ENCODE data around the gene SLC9A3. TPM values are rescaled to one million over a fixed set of nuclear protein-coding genes. Genes with fewer than 3 reads are reported as not detected.
A peak's percentile ranks its signal among the peaks of the same experiment; 100 is the strongest.

SLC9A3 gene
- total RNA-seq, 1 experiment from 2014 or later, result 2.0 TPM

DNA sequence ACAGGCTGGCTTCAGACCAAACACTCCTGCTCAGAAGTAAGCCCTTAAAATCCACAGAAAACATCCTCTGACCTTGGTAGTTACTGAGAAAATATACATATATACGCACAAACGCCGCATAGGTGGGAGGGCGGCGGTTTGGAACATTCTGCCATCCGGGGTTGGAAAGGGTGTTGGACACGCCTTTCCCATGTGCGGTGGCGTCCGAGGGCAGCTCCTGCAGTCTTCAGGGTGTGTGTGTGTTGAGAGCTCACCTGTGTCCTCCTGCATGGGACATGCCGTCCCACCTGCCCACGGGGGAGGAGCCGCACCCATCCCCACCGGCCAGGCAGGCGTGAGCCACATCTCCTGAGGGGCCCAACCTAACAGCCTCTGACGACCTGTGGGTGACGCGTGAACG is 28.2 kb downstream of the SLC9A3 start:
- Histone ChIP-seq H3K9ac (ENCODE audit: low read length) (no peak overlapping the region), H2AFZ (ENCODE audit: low read length) (no peak overlapping the region), H3K79me2 (ENCODE audit: low read length) (no peaks in the 10 kb centered on the region), H3K27ac (ENCODE audit: low read length) (no peak overlapping the region), H3K4me2 (ENCODE audit: low read depth, low read length, poor library complexity, severe bottlenecking) (no peak overlapping the region), H3K9me3 (ENCODE audit: low read length) (no peaks in the 10 kb centered on the region), H3K36me3 (ENCODE audit: insufficient read depth, low read length) (no peaks in the 10 kb centered on the region), H3K9me2 (replicated peaks; ENCODE audit: insufficient read depth, low read length) (no peaks in the 10 kb centered on the region), H3K27me3 (ENCODE audit: low read length) (no peaks in the 10 kb centered on the region), H4K20me1 (ENCODE audit: insufficient read depth, low read depth, low read length) (no peaks in the 10 kb centered on the region), H3K4me3 (ENCODE audit: low read length) (no peak overlapping the region), H3K4me1 (ENCODE audit: low read length) (peaks cover 24% of the 10 kb centered on the region)
- DNase-seq, result no peak

DNA sequence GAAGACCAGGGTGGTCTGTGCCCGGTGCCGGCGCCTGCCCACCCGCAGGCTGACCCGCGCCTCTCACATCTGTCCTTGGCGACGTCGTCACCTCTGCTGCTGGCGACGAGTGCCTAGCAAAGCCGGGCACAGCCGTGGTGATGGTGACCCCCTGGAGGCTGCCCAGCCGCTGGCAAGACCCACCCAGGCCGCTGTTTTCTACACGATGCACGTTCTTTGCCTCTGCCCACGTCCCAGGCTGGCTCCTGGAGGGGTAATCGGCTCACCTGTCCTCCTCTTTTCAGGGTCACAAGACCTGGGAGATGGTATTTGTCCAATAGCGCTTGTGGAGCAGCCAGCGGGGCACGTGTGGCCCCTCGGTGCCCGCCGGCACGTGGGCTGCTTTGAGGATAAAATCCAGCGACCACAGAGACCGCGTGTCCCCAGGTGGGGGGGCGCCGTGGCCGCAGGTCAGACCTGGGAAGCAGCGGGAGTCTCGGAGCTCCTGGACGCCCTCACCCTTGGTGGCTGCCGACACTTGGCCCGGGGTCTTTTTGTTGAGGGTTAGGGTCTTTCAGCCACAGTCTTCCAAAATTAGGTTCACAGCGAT is 29.5 kb downstream of the SLC9A3 start:
- no peak overlapping the region for H3K4me2 ChIP-seq (ENCODE audit: low read depth, low read length, poor library complexity, severe bottlenecking)
- H3K4me1 ChIP-seq (ENCODE audit: low read length), result peaks cover 24% of the 10 kb centered on the region
- H3K79me2 ChIP-seq (ENCODE audit: low read length), result no peaks in the 10 kb centered on the region
- no peaks in the 10 kb centered on the region for H3K27me3 ChIP-seq (ENCODE audit: low read length)
- no peaks in the 10 kb centered on the region for H4K20me1 ChIP-seq (ENCODE audit: insufficient read depth, low read depth, low read length)
- no peak overlapping the region for H3K27ac ChIP-seq (ENCODE audit: low read length)
- H3K4me3 ChIP-seq (ENCODE audit: low read length), result no peak overlapping the region
- no peak for DNase-seq
- no peaks in the 10 kb centered on the region for H3K9me2 ChIP-seq (replicated peaks; ENCODE audit: insufficient read depth, low read length)
- H2AFZ ChIP-seq (ENCODE audit: low read length), result no peak overlapping the region
- no peaks in the 10 kb centered on the region for H3K9me3 ChIP-seq (ENCODE audit: low read length)
- no peak overlapping the region; the same call in 1 of the 2 replicates for H3K9ac ChIP-seq (ENCODE audit: low read length)
- no peaks in the 10 kb centered on the region for H3K36me3 ChIP-seq (ENCODE audit: insufficient read depth, low read length)

GRCh38 chr5:493758-494157 is 30.5 kb downstream of the SLC9A3 start:
- Histone ChIP-seq H2AFZ (ENCODE audit: low read length) (peak overlapping the region; percentile 40; the same call in 1 of the 2 replicates), H3K27me3 (ENCODE audit: low read length) (no peaks in the 10 kb centered on the region), H3K9ac (ENCODE audit: low read length) (peak overlapping the region; percentile 59), H3K27ac (ENCODE audit: low read length) (peak overlapping the region; percentile 76), H3K9me3 (ENCODE audit: low read length) (no peaks in the 10 kb centered on the region), H3K4me3 (ENCODE audit: low read length) (peak overlapping the region; percentile 53; the same call in 1 of the 2 replicates), H3K9me2 (replicated peaks; ENCODE audit: insufficient read depth, low read length) (no peaks in the 10 kb centered on the region), H3K4me1 (ENCODE audit: low read length) (peaks cover 28% of the 10 kb centered on the region), H3K36me3 (ENCODE audit: insufficient read depth, low read length) (no peaks in the 10 kb centered on the region), H4K20me1 (ENCODE audit: insufficient read depth, low read depth, low read length) (no peaks in the 10 kb centered on the region), H3K79me2 (ENCODE audit: low read length) (no peaks in the 10 kb centered on the region), H3K4me2 (ENCODE audit: low read depth, low read length, poor library complexity, severe bottlenecking) (peak overlapping the region; percentile 69)
- peak; percentile 94 for DNase-seq

GRCh38 chr5:493119-493701 is 31.0 kb downstream of the SLC9A3 start:
- Histone ChIP-seq H3K9ac (ENCODE audit: low read length) (peak overlapping the region; percentile 59), H3K36me3 (ENCODE audit: insufficient read depth, low read length) (no peaks in the 10 kb centered on the region), H3K9me2 (replicated peaks; ENCODE audit: insufficient read depth, low read length) (no peaks in the 10 kb centered on the region), H2AFZ (ENCODE audit: low read length) (peak overlapping the region; percentile 39; the same call in 1 of the 2 replicates), H3K4me3 (ENCODE audit: low read length) (peak overlapping the region; percentile 53; the same call in 1 of the 2 replicates), H3K4me2 (ENCODE audit: low read depth, low read length, poor library complexity, severe bottlenecking) (peak overlapping the region; percentile 69), H3K27ac (ENCODE audit: low read length) (peak overlapping the region; percentile 76), H3K79me2 (ENCODE audit: low read length) (no peaks in the 10 kb centered on the region), H3K27me3 (ENCODE audit: low read length) (no peaks in the 10 kb centered on the region), H3K9me3 (ENCODE audit: low read length) (no peaks in the 10 kb centered on the region), H4K20me1 (ENCODE audit: insufficient read depth, low read depth, low read length) (no peaks in the 10 kb centered on the region), H3K4me1 (ENCODE audit: low read length) (peaks cover 28% of the 10 kb centered on the region)
- peak; percentile 83 for DNase-seq

- H3K36me3 ChIP-seq (ENCODE audit: insufficient read depth, low read length), result no peaks in the 10 kb centered on the region
- peak; percentile 67 for DNase-seq
- peak overlapping the region; percentile 69 for H3K4me2 ChIP-seq (ENCODE audit: low read depth, low read length, poor library complexity, severe bottlenecking)
- peaks cover 28% of the 10 kb centered on the region for H3K4me1 ChIP-seq (ENCODE audit: low read length)
- H3K79me2 ChIP-seq (ENCODE audit: low read length), result no peaks in the 10 kb centered on the region
- H3K27ac ChIP-seq (ENCODE audit: low read length), result peak overlapping the region; percentile 76; the same call in 1 of the 2 replicates
- H3K4me3 ChIP-seq (ENCODE audit: low read length), result peak overlapping the region; percentile 16; the same call in 1 of the 2 replicates
- H3K9me3 ChIP-seq (ENCODE audit: low read length), result no peaks in the 10 kb centered on the region
- no peaks in the 10 kb centered on the region for H4K20me1 ChIP-seq (ENCODE audit: insufficient read depth, low read depth, low read length)
- no peaks in the 10 kb centered on the region for H3K9me2 ChIP-seq (replicated peaks; ENCODE audit: insufficient read depth, low read length)
- H3K9ac ChIP-seq (ENCODE audit: low read length), result no peak overlapping the region
- no peak overlapping the region for H2AFZ ChIP-seq (ENCODE audit: low read length)
- H3K27me3 ChIP-seq (ENCODE audit: low read length), result no peaks in the 10 kb centered on the region
Observed at GRCh38 chr5:492314-492893, 31.8 kb downstream of the SLC9A3 start.

- Histone ChIP-seq H3K4me2 (ENCODE audit: low read depth, low read length, poor library complexity, severe bottlenecking) (no peak overlapping the region), H3K36me3 (ENCODE audit: insufficient read depth, low read length) (no peaks in the 10 kb centered on the region), H3K9ac (ENCODE audit: low read length) (no peak overlapping the region), H3K9me2 (replicated peaks; ENCODE audit: insufficient read depth, low read length) (no peaks in the 10 kb centered on the region), H3K27ac (ENCODE audit: low read length) (no peak overlapping the region), H3K4me1 (ENCODE audit: low read length) (peaks cover 28% of the 10 kb centered on the region), H2AFZ (ENCODE audit: low read length) (no peak overlapping the region), H3K4me3 (ENCODE audit: low read length) (no peak overlapping the region), H3K79me2 (ENCODE audit: low read length) (no peaks in the 10 kb centered on the region), H3K9me3 (ENCODE audit: low read length) (no peaks in the 10 kb centered on the region), H4K20me1 (ENCODE audit: insufficient read depth, low read depth, low read length) (no peaks in the 10 kb centered on the region), H3K27me3 (ENCODE audit: low read length) (no peaks in the 10 kb centered on the region)
- no peak for DNase-seq
Observed at GRCh38 chr5:491856-492155, 32.4 kb downstream of the SLC9A3 start.

GRCh38 chr5:491119-491855 is 33.0 kb downstream of the SLC9A3 start:
- Histone ChIP-seq H2AFZ (ENCODE audit: low read length) (no peak overlapping the region), H3K27me3 (ENCODE audit: low read length) (no peaks in the 10 kb centered on the region), H4K20me1 (ENCODE audit: insufficient read depth, low read depth, low read length) (no peaks in the 10 kb centered on the region), H3K27ac (ENCODE audit: low read length) (no peak overlapping the region), H3K4me3 (ENCODE audit: low read length) (no peak overlapping the region), H3K9me2 (replicated peaks; ENCODE audit: insufficient read depth, low read length) (no peaks in the 10 kb centered on the region), H3K9ac (ENCODE audit: low read length) (no peak overlapping the region), H3K9me3 (ENCODE audit: low read length) (no peaks in the 10 kb centered on the region), H3K79me2 (ENCODE audit: low read length) (no peaks in the 10 kb centered on the region), H3K4me2 (ENCODE audit: low read depth, low read length, poor library complexity, severe bottlenecking) (no peak overlapping the region), H3K4me1 (ENCODE audit: low read length) (peaks cover 30% of the 10 kb centered on the region), H3K36me3 (ENCODE audit: insufficient read depth, low read length) (no peaks in the 10 kb centered on the region)
- DNase-seq, result no peak

All from Karpas-422 (cell line).